HG03139 (cell line): Measurements from ENCODE around the gene S100A2.
A peak's percentile ranks its signal among the peaks of the same experiment; 100 is the strongest.

Experiments
- ATAC-seq: cut with Tn5 transposase; IDR thresholded peaks from one replicate; pipeline ENCODE4 v1.9.1; 2021; ENCODE audit not compliant: unreplicated experiment

The S100A2 gene

DNA sequence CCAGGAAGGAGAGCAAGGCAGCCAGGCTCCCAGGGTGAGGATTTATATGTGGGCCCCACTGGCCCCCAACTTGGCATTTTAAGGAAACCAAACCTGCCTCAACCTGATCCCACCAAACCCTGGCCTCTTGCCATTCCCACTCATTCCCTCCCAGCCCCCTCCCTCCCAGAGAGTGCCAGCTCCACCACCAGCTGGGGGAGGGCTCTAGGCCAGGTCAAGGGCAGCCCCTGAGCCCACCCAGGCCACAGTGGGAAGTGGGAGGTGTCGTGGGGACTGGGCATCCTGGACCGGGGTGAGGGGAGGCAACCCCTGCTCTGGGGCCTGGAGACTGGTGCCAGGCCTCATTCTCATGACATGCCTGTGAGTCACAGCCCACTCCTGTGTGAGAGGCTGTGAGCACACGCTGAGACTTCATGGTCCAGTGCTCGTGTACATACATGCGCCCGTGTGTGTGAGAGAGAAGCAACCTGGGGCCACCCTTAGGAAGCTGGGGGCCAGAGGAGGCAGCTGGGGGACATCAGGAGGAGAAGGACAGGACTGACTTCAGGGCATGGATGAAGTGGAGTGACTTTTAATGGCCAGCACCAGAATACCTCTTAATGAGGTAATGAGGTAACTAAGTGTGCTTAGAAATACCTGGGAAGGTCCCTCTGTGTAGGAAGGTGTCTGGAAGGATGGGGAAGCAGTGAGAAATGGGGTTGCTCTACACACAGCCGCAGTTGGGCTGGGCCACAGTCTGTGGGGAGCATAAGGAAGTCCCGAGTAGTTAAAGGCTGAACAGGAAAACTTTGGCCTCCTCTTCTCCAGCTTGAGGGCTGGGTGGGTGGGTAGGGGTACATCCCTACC is at the start of gene S100A2:
S100A2 (minus strand) TSS at position 316 of the 846 bp plus-strand sequence. CDS start 1,967 bp downstream, outside the sequence.
- ATAC-seq, result no peak

DNA sequence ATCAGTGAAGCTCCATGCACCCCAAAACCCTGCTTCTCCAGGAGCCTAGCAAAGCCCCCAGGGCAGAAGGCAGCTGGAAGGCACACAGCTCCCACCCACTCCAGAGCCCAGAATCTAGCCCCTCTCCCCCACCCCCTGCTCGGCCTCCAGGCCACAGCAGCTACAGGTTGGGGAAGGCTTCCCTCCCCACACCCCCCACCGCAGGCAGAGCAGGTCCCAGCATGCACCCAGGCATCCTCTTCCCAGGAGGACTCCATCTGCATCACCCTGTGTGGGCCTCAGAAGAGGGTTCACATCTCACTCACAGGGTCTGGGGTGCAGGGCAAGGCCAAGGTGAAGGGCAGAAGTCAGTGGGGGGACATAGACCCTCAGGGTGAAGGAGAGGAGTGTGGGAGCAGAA is 49.8 kb upstream of the S100A2 start:
- no peak for ATAC-seq

DNA sequence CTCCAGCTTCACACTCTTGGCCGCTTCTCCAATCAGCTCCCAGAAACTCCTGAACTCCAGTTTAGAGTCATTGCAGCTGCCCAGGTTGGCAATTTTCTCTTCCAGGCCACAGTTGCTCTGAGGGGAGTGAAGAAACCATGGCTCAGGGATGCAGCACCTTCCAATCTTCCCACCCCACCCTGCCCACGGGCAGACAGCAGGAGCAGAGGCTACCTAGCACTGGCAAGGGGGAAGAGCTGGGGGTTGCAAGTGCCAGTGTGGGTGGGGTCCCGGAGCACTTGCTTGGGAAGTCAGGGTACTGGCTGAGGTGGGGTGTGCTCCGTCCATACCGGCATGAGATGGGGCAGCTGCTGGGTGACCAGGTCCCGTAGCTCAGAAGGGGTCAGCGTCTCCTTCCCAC is 49.3 kb upstream of the S100A2 start:
- no peak for ATAC-seq

DNA sequence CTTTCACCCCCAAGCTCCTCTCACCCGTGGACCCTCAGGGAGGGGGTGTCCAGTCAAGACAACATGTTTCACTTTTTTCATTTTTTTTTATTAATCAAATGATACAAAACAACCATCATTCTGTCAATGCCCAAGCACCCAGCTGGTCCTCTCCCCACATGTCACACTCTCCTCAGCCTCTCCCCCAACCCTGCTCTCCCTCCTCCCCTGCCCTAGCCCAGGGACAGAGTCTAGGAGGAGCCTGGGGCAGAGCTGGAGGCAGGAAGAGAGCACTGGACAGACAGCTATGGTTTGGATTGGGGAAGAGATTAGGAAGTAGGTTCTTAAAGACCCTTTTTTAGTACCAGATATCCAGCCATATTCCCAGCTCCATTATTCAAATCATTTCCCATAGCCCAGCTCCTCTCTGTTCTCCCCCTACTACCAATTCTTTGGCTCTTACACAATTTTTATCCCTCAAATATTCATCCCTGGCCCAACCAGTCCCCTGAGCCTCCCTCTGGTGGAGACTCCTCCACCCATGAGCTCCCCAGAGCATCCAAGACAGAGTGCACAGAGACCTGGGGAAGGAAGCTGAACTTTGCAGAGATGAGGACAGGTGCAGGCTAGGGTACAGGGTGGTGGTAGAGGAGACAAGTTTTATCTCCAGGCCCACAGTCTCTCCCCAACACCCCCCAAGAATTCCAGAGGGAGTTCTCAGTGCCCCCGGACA is 48.7 kb upstream of the S100A2 start:
- ATAC-seq, result no peak

DNA sequence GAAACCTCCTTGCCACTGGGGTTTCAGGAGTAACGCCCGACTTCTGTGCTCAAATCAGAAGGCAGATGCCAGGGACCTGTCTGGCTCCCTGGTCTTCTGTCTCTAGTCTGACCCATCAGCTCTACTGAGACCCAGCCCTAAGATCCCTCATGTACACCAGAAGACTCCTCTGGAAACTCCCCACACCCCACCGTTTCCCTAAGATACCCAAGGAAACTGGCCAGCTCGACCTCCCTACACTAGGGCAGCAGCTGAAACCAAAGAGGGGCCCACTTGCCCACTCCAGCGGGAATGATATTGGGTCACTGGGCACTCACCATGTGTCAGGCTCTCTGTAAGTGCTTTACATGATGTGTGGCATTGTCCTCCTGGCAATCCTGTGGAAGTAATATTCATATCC is 47.8 kb upstream of the S100A2 start:
- ATAC-seq, result no peak

DNA sequence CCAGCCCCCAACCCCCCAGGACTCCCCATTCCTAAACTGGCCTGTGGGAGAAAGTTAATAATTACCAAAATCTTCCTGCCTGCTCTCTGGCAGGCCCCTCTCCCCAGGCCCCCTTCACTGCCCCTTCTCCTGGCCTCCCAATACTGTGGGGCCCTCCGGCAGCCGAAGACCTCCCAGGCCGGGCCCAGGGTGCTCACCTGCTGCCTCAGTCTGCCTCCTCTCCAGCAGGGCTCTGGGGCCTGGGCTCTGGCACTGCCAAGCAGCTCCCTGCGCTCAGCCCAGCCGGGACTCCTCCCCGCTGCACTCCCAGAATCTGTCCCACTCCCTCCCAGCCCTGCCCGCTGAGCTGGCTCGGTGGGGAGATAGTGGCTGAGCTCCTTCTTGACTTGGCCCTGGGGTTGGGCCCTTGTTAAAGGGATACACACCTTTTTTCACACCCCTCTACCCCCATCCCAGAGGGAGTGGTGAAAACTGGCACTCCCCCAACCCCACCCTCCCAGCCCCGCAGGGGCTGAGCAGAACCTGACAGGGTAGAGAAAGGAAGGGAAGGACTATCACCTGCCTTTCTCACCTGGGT is 47.2 kb upstream of the S100A2 start, which contains the start of gene S100A16:
S100A16 (minus strand) TSS at position 383 of the 577 bp plus-strand sequence. CDS start 4,986 bp downstream, outside the sequence.
- no peak for ATAC-seq

DNA sequence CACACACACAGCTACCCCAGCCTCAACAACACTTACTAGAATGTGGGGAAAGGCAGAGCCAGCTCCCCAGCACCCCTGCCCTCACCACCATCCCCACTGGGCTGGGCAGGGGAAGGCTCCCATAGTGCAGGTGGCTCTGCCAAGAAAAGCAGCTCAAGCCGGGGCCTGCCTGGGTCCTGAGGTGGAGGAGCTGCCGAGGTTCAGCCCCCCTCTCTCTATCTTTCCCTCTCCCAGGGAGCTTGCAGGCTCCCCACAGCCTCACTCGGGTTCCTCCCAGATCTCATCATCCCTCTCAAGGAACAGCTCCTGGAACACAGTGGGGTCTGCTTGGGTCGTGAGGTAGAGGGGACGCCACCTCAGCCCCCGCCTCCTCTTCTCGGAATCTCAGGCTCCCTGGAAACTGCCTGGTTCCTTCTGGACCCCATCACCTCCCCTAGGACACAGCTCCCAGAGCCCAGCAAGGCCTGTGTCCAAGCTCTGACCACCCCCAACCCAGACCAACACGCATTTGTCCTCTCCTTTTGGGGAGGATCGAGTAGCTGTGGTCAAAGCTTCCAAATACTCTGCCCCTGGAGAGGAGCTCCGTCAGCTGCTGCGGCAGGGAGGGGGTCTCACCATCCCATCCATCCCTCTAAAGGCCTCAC is 46.6 kb upstream of the S100A2 start:
- no peak for ATAC-seq

DNA sequence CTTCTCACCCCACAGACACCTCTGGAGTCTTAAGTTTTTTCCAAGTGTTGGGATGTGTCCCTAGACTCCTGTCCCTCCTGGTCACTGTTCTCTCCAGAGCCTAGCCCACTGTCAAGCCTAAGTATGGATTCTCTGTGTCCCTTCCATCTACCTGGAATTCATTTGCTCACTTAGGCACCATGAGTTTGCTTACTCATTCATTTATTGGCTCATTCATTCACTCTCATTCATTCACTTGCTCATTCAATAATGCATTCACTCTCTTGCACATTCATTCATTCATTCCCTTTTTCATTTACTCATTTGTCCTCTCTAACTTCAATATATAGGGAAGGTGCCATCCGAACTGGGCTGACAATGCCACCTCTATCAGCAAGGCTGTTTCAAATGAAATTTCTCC is 45.7 kb upstream of the S100A2 start:
- no peak for ATAC-seq

DNA sequence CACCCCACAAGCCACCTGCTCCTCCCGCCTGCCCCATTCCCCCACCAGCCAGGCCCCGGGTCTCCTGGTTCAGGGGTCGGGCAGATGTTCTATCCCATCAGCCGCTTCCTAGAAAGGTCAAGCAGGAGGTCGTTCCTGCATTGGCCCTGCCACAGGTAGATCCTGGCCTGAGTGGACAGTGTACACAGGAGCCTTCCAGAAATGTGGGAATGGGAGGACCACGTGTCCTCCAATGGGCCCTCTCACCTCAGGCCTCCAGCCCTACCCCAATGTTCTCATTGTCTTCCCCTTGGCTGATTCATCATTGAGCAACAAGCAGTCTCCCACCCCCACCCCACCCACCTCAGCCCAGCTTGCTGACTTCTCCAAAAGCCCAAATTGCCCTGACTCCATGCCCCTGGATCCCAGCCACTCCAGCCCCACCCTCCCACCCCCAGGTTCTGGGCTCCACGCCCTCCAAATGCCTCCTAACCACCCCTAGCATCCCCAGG is 45.2 kb upstream of the S100A2 start:
- no peak for ATAC-seq

DNA sequence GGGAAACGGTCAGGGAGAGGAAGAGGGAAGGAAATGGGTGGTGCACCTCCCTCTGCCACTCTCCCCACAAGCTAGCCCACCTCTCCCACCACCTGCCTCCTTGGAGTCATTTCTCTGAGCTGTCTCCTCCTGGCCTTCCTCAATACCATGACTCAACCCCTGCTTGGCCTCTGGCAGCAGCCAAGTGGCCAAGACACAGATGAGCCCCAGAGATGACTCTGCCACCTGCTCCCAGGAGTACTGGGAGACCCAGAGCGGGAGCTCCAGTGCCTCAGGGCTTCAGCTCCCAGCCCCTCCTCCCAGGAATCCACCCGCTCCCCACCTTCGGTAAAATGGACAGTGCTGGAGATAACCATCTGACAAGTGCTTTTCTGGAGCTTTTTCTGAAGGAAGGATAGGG is 44.7 kb upstream of the S100A2 start:
- ATAC-seq, result no peak

DNA sequence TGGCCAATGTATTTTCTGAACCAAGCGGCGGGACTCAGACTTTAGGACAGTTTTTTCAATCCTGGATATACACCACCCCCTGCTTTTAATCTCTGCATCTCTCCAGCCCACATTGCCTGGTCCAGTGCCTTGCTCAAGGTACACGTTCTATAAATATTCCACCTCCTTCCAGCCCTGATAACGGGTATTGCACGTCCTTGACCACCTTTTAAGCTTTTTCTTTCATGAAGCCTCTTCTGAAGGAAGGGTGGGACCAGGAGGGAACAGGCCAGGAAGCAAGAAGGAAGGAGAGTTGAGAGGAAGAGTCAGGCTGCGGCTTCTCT is 43.9 kb upstream of the S100A2 start:
- no peak for ATAC-seq

DNA sequence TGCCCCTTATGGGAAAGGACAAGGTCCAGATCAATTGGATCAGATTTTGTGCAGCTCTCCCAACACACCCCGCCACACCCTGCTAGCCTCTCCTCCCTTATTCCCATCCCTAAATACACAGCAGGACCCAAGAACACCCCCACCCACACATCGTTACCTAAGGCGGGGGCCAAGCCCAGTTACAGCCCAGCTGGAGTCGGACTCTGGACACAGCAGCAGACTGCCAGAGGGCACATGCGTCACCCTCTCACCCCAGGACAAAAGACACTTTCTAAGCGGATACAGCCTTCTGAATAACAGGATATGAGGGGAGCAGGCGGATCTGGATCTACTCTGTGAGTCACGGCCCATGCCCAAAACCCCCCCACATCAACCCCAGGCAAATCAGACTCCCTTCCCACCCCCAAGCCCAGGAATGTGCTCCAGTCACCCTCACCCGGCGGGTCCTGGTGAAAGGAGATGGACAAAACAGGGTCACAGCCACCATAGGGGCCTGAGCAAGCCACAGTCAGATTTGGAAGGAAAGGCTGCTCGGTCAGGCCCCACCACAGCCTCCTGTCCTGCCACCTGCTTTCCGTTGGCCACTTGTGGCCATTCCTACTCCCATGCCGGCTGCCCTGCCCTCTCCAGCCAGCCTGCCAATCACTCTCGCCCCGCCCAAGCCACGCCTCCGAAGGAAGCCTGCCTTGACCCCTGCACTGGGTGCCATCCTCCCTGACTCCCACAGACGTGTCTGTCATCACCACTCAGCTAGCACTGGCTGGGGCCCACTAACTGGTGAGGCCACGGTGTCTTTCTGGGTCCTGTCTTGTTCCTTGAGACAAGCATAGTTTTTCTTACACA is 43.3 kb upstream of the S100A2 start:
- no peak for ATAC-seq

DNA sequence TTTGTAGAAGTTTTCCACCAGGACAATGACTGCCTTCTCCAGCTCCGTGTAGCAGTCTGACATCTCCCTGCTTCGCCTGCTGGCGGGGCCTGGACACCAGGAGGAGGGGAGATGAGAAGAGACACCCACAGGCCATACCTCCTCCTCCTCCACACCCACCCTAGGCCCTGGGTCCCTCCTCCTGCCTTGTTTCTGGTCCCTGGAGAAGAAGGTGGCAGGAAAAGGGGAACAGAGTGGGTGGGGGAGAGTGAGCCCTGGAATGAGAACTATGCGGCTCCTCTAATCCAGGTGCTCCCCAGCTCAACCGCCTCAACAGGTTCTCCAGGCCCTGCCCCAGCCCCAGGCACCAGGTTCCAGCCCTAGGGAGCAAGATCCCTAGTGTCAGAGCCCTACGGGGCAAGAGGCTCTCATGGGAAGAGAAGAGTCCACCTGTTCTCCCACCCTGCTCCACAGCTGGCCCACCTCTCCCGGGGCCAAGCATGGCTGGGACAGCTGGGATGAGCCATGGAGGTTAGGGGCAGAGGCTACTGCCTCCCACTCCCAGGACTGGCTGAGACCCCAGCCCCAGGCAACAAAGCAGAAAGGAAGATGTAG is 42.5 kb upstream of the S100A2 start:
- ATAC-seq, result no peak

DNA sequence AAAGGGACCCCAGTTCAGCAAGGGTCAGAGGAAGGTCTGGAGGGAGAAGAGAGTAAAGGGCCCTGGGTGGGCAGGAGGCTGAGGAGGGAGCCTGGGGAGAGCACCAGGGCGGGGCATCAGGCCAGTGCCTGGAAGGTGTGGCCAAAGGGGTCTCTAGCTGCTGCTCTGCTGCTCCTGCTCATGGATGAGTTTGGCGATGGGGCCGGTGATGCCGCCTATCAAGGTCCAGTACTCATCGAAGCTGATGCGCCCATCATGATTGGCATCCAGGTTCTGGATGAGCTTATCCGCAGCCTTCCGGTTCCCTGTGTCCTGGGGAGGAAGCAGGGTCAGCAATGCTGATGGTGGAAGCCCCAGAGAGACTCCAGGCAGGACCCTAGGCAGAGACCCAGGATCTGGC is 41.7 kb upstream of the S100A2 start:
- ATAC-seq, result no peak

DNA sequence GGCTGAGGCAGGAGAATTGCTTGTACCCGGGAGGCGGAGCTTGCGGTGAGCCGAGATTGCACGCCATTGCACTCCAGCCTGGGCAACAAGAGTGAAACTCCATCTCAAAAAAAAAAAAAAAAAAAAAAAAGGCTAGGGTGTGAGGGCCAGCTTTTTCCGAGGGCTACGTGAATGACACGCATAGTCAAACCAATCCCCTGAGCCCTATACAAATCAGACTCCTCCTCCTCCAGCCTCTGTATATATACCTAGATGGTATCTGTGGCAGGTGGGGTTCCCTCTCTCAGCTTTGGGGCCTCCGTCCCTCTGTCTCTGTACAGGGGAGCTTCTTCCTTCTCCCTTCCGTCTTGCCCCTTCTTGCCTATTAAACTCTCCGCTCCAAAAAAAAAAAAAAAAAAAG is 40.5 kb upstream of the S100A2 start:
- ATAC-seq, result no peak

DNA sequence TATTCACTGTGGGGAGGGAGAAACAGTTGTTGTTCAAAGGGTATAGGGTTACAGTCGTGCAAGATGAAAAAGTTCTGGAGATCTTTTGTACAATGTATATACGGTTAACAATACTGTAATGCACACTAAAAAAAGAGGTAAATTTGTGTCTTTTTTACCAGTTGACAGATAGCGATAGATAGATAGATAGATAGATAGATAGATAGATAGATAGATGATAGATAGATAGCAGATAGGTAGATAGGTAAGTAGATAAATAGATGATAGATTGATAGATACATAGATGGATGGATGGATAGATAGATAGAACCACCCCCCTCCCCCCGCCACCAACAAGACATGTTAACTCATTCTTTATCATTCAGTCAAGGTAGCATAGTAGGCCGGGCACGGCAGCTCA is 37.1 kb upstream of the S100A2 start:
- ATAC-seq, result no peak

DNA sequence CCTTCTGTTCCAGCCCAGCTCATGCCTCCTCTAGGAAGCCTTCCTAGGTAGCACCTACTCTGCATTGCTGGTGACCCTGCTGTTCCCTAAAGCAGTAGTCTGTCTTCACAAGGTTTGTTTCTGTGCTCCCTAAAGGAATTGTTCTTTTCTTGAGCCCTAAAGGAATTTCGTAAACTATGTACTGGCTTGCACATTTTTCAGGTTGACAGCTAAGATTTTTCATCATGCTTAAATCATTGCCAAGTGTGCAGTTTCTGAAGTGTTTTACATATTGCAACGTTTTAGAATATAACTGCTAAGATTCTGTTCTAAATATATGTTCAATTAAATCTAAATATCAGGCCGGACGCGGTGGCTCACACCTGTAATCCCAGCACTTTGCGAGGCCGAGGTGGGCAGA is 34.2 kb upstream of the S100A2 start:
- no peak for ATAC-seq

DNA sequence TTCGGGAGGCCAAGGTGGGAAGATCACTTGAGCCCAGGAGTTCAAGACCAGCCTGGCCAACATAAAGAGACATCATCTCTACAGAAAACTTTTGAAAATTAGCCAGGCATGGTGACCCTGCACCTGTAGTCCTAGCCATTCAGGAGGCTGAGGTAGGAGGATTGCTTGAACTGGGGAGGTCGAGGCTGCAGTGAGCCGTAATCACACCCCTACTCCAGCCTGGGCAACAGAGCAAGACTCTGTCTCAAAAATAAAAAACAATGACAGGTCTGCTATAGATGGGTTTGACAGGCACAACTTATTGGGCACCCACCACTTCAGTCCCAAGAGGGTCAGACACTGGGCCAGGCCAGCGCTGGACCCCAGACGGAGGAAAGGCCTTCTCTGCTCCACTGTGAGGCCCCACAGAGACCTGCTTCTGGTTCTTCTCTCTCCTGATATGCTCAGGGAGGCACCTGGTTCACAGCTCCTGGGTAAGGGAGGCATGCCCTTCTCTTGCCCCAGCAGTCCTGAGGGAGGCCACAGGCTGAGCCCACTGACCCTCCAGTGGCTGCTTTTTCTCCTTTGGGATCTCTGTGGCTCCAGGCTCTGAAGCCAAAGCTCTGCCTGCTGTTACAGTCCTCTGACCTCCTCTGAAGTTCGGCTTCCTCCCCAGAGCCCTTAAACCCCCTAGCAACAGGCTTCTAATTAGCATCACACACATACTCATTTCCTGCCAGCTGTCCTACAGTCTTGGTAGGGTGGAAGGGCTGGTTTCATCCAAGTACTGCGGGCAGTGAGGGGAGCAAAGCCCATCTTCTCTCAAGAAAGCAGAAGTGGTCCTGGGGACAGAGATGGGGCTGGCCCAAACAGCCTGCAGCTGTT is 32.9 kb upstream of the S100A2 start:
- peak; percentile 95 for ATAC-seq

DNA sequence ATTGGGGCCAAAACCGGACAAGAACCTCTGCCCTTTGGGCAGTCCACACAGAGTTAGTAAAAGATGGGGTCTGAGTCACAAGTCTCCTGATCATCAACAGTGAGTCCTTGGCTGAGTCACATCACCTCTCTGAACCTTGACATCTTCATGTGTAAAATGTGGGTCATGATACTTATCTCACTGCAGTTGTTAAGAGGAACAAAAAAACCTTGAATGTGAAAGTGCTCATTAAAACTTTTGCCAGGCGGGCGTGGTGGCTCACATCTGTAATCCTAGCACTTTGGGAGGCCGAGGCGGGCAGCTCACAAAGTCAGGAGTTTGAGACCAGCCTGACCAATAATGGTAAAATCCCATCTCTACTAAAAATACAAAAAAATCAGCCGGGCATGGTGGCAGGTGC is 31.6 kb upstream of the S100A2 start:
- ATAC-seq, result no peak
